Neural progenitor cell (in vitro differentiated cells): ENCODE measurements around the gene FUBP1.

ENCODE experiments used
- EZH2phosphoT487 ChIP-seq: fragments of 200-600 bp; sonication (generic); IDR thresholded peaks from 2 replicates; pipeline ENCODE4 v1.6.1; 2017; ENCODE audit warnings: antibody characterized with exemption
- TF ChIP-seq, protein P1 (sequence below): fragments of 200-600 bp; sonication (generic); IDR thresholded peaks from 2 replicates; pipeline ENCODE4 v1.5.1; 2017; ENCODE audit warnings: antibody characterized with exemption, mild to moderate bottlenecking

DNA sequence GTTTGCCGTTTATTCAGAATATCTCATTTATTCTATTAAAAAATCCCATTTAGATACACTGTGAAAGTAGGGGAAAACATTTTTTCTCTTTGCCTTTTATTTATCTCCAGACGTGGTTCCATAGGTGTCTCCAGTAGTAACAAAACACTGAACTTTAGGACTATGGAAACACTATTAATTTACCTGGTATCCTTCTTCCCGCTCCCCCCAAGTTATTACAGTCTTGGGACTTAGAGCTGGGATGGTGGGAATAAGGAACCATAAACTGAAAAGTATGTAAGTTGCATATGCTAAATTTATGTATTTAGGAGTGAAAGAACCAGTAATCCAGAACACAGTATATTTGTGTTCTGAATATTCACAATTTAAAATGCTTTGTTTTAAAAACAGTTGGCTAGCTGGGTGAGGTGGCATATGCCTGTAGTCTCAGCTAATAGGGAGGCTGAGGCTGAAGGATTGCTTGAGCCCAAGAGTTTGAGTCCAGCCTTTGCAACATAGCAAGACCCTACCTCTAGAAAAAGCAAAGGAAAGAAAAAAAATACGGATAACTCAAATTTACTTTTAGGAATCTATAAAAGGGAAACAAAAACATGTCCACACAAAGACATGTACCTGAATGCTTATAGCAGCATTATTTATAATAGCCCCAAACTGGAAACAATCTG is 28.9 kb upstream of the FUBP1 start:
- TF ChIP-seq, protein P1, sequence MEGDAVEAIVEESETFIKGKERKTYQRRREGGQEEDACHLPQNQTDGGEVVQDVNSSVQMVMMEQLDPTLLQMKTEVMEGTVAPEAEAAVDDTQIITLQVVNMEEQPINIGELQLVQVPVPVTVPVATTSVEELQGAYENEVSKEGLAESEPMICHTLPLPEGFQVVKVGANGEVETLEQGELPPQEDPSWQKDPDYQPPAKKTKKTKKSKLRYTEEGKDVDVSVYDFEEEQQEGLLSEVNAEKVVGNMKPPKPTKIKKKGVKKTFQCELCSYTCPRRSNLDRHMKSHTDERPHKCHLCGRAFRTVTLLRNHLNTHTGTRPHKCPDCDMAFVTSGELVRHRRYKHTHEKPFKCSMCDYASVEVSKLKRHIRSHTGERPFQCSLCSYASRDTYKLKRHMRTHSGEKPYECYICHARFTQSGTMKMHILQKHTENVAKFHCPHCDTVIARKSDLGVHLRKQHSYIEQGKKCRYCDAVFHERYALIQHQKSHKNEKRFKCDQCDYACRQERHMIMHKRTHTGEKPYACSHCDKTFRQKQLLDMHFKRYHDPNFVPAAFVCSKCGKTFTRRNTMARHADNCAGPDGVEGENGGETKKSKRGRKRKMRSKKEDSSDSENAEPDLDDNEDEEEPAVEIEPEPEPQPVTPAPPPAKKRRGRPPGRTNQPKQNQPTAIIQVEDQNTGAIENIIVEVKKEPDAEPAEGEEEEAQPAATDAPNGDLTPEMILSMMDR, result no peak
- TF ChIP-seq EZH2phosphoT487, result no peak
